K562 (cell line): ENCODE results near the gene CELA1. TPM values are rescaled to one million over a fixed set of nuclear protein-coding genes. Genes with fewer than 3 reads are reported as not detected.

Experiments
- ATAC-seq: fragments of 200-7000 bp; cut with Tn5 transposase; 3 replicates; pipeline ENCODE4 v1.9.1; 2020; ENCODE audit warnings: moderate library complexity
- BruUV-seq: library from RNA; stranded (reverse); fragments of 400-500 nt; replicated peaks from 2 replicates; lab custom pipeline; 2021; lab: Mats Ljungman, UMichigan
- CTCF ChIA-PET: fragments of 300-600 bp; formaldehyde crosslinking; extraction: SDS; loops from one replicate; lab custom pipeline; 2021; ENCODE audit warnings: low intra/inter-chr PET ratio; lab: Yijun Ruan, JAX
- POLR2A ChIA-PET: fragments of 300-600, 350-650 bp; sonication (Branson Sonifier 250); formaldehyde crosslinking; extraction: SDS; loops from one replicate; lab custom pipeline; 2021; ENCODE audit warnings: antibody characterized with exemption, inconsistent platforms; lab: Yijun Ruan, JAX
- DNase-seq, 4 experiments: peaks; one replicate each; pipeline versions ENCODE4 v3.0.0 to v3.0.0-alpha.2; 2011 to 2018; ENCODE audit warnings: low spot score in 3 of 4, mixed read lengths in 3 of 4; ENCODE audit errors: extremely low read depth in 1 of 4
- FAIRE-seq: peaks from 2 replicates; lab custom pipeline; 2011; peaks lifted over from hg19 to GRCh38; lab: Jason Lieb, UNC
- H2AFZ ChIP-seq: 2 replicates; pipeline ENCODE4 v1.6.0; 2011; ENCODE audit warnings: low read depth, low read length, control low read depth, inconsistent platforms
- H3K27ac ChIP-seq: fragments of 200-600 bp; 3 replicates; pipeline ENCODE4 v1.8.0; 2011; ENCODE audit warnings: low read depth, mild to moderate bottlenecking, control low read depth, inconsistent platforms, low read length, moderate library complexity, mixed read lengths; ENCODE audit errors: extremely low read depth
- H3K27me3 ChIP-seq, 2 experiments: fragments of 300-600 bp in 1 of 2; 2 replicates in 1 of 2; 3 replicates in 1 of 2; pipeline versions ENCODE4 v1.6.0 to v1.8.0; 2011; ENCODE audit warnings: inconsistent platforms in 2 of 2, low read length in 2 of 2, mild to moderate bottlenecking in 1 of 2, mixed read lengths in 1 of 2, moderate library complexity in 1 of 2; ENCODE audit not compliant: control insufficient read depth in 2 of 2, insufficient read depth in 2 of 2
- H3K36me3 ChIP-seq: fragments of 300-600 bp; 3 replicates; pipeline ENCODE4 v1.8.0; 2011; ENCODE audit warnings: mild to moderate bottlenecking, low read length, inconsistent platforms; ENCODE audit not compliant: control insufficient read depth, insufficient read depth
- H3K4me1 ChIP-seq, 2 experiments: fragments of 200-600 bp in 1 of 2; replicated peaks in 1 of 2; 2 replicates in 1 of 2; 3 replicates in 1 of 2; pipeline versions ENCODE4 v1.5.1 to v1.8.0; 2011; ENCODE audit warnings: inconsistent platforms in 2 of 2, low read length in 2 of 2, mild to moderate bottlenecking in 1 of 2, mixed read lengths in 1 of 2, moderate library complexity in 1 of 2; ENCODE audit not compliant: control insufficient read depth in 2 of 2, insufficient read depth in 2 of 2
- H3K4me2 ChIP-seq: 2 replicates; pipeline ENCODE4 v1.6.1; 2011; ENCODE audit warnings: low read length, control low read depth, inconsistent platforms, mixed read lengths; ENCODE audit not compliant: insufficient read depth
- H3K4me3 ChIP-seq: fragments of 200-600 bp; sonication (generic), shearing (Covaris generic); 2 replicates; pipeline ENCODE4 v1.5.1; 2016; ENCODE audit warnings: control low read depth, inconsistent platforms
- H3K79me2 ChIP-seq: fragments of 200-600 bp; 3 replicates; pipeline ENCODE4 v1.8.0; 2011; ENCODE audit warnings: low read length, inconsistent platforms; ENCODE audit not compliant: control insufficient read depth, insufficient read depth
- H3K9ac ChIP-seq, 2 experiments: 2 replicates each; pipeline versions ENCODE4 v1.6.0 to v1.6.1; 2011; ENCODE audit warnings: low read depth in 2 of 2, low read length in 2 of 2, control low read depth in 1 of 2, inconsistent platforms in 1 of 2, mild to moderate bottlenecking in 1 of 2, mixed read lengths in 1 of 2; ENCODE audit not compliant: insufficient read depth in 1 of 2
- H3K9me1 ChIP-seq: one replicate; pipeline ENCODE4 v1.6.0; 2011; ENCODE audit warnings: inconsistent platforms, mild to moderate bottlenecking, low read length, moderate library complexity; ENCODE audit not compliant: control insufficient read depth, insufficient read depth
- H3K9me3 ChIP-seq: replicated peaks from 2 replicates; pipeline ENCODE4 v1.5.1; 2011; ENCODE audit warnings: low read depth, low read length, inconsistent platforms; ENCODE audit not compliant: control insufficient read depth, insufficient read depth
- H4K20me1 ChIP-seq: replicated peaks from 2 replicates; pipeline ENCODE4 v1.6.1; 2011; ENCODE audit warnings: low read length, inconsistent platforms, mixed read lengths; ENCODE audit not compliant: control insufficient read depth, insufficient read depth
- CBFA2T2 ChIP-seq: fragments of 450-650 bp; conservative IDR thresholded peaks from 2 replicates; pipeline ENCODE4 v1.6.1; 2017; ENCODE audit warnings: mild to moderate bottlenecking
- CXXC5 ChIP-seq: fragments of 250-450 bp; sonication (Bioruptor Pico); IDR thresholded peaks from 2 replicates; pipeline ENCODE4 v1.8.0; 2022; ENCODE audit warnings: inconsistent platforms, mild to moderate bottlenecking, moderate library complexity
- FOSL1 ChIP-seq: fragments of 200-800 bp; sonication (Bioruptor generic); conservative IDR thresholded peaks from 2 replicates; pipeline ENCODE4 v1.6.1; 2016; ENCODE audit warnings: missing genetic modification characterization, missing compliant biosample characterization
- HDAC2 ChIP-seq: fragments of 450-650 bp; IDR thresholded peaks from 2 replicates; pipeline ENCODE4 v1.6.1; 2016; ENCODE audit warnings: mild to moderate bottlenecking
- MBD2 ChIP-seq: sonication (generic); IDR thresholded peaks from 2 replicates; pipeline ENCODE4 v1.6.1; 2016; ENCODE audit warnings: low read depth, borderline replicate concordance
- PHF8 ChIP-seq: fragments of 200-600 bp; sonication (generic); IDR thresholded peaks from 2 replicates; pipeline ENCODE4 v1.6.1; 2012; ENCODE audit warnings: mixed run types, mild to moderate bottlenecking, inconsistent platforms, low read length, moderate library complexity, borderline replicate concordance
- SOX6 ChIP-seq: fragments of 450-650 bp; IDR thresholded peaks from 2 replicates; pipeline ENCODE4 v1.6.1; 2014; ENCODE audit warnings: mild to moderate bottlenecking
- SP1 ChIP-seq: sonication (generic); formaldehyde crosslinking; IDR thresholded peaks from 2 replicates; pipeline ENCODE4 v1.8.1; 2022; ENCODE audit warnings: mild to moderate bottlenecking, missing genetic modification reagents
- TAL1 ChIP-seq: fragments of 450-650 bp; IDR thresholded peaks from 2 replicates; pipeline ENCODE4 v1.6.1; 2016; ENCODE audit warnings: mild to moderate bottlenecking
- TOE1 ChIP-seq, 2 experiments: fragments of 450-650 bp in 1 of 2; sonication (generic) in 1 of 2; formaldehyde crosslinking in 1 of 2; IDR thresholded peaks; 2 replicates each; pipeline versions ENCODE4 v1.7.1 to v1.8.0; 2016 to 2022; ENCODE audit warnings: borderline replicate concordance in 2 of 2, mild to moderate bottlenecking in 2 of 2, antibody characterized with exemption in 1 of 2, inconsistent platforms in 1 of 2, low read depth in 1 of 2, missing genetic modification reagents in 1 of 2, moderate library complexity in 1 of 2
- ZNF311 ChIP-seq: fragments of 250-450 bp; sonication (Bioruptor Pico); IDR thresholded peaks from 2 replicates; pipeline ENCODE4 v1.4.0; 2020; ENCODE audit warnings: mild to moderate bottlenecking, moderate library complexity
- WGBS: fragments of 100-300 bp; shearing (Covaris generic); methylation state at CpG from one replicate; pipeline ENCODE4 v1.1.6; 2016; ENCODE audit warnings: low coverage, mixed read lengths; ENCODE audit not compliant: insufficient coverage; ENCODE audit errors: missing lambda C conversion rate; 5-methylcytosine and 5-hydroxymethylcytosine counted together
- in situ Hi-C: fragments of 300-500 bp; cut with MboI; formaldehyde crosslinking; loops from 4 replicates; pipeline ENCODE4 v1.15.0; 2018; ENCODE audit warnings: inconsistent platforms, mixed read lengths
- intact Hi-C: fragments of 100-400 bp; cut with micrococcal nuclease; formaldehyde crosslinking; loops from 2 replicates; pipeline ENCODE4 v1.14.2; 2022
- polyA plus RNA-seq, 8 experiments: library from polyadenylated mRNA; depleted of rRNA in 4 of 8; stranded (reverse) in 5 of 8; unstranded in 3 of 8; fragments of >200 nt; fragmentation: Nextera tagmentation in 2 of 8; fragmentation: Illumina TruSeq in 1 of 8; extraction: Ambion mirVana in 2 of 8; extraction: Trizol in 1 of 8; gene quantifications; 2 replicates each; pipeline versions ENCODE4 v1.2.1 to v1.2.3, GENCODE V29; 2011 to 2014; ENCODE audit warnings: inconsistent platforms in 1 of 8, missing spikeins in 1 of 8
- total RNA-seq, 7 experiments: library from RNA; depleted of rRNA in 6 of 7; stranded (reverse); fragments of >200 nt in 6 of 7; fragmentation: Illumina TruSeq in 2 of 7; extraction: Trizol in 2 of 7; gene quantifications; 2 replicates each; pipeline versions ENCODE4 v1.2.1 to v1.2.3, GENCODE V29; 2011 to 2021; ENCODE audit warnings: low replicate concordance in 1 of 7
- TF ChIP-seq, protein P1 (sequence below): IDR thresholded peaks from 2 replicates; pipeline ENCODE4 v1.6.1; 2012; ENCODE audit warnings: low read depth, low read length, improper control_type of control experiment, borderline replicate concordance
- TF ChIP-seq, protein P2 (sequence below): sonication (generic); formaldehyde crosslinking; IDR thresholded peaks from 2 replicates; pipeline ENCODE4 v1.8.1; 2023; ENCODE audit warnings: mild to moderate bottlenecking, missing genetic modification reagents
- TF ChIP-seq, protein P3 (sequence below): fragments of 250-450 bp; sonication (Bioruptor Pico); IDR thresholded peaks from 2 replicates; pipeline ENCODE4 v1.5.0; 2020; ENCODE audit warnings: mild to moderate bottlenecking, borderline replicate concordance

Gene CELA1
- total and polyA plus RNA-seq, 9 of the 15 experiments (the other 6 are each of a cell fraction or from before 2014, with no cell fraction given), result 0.06 to 0.27 (median 0.22) TPM; not detected in 6

DNA sequence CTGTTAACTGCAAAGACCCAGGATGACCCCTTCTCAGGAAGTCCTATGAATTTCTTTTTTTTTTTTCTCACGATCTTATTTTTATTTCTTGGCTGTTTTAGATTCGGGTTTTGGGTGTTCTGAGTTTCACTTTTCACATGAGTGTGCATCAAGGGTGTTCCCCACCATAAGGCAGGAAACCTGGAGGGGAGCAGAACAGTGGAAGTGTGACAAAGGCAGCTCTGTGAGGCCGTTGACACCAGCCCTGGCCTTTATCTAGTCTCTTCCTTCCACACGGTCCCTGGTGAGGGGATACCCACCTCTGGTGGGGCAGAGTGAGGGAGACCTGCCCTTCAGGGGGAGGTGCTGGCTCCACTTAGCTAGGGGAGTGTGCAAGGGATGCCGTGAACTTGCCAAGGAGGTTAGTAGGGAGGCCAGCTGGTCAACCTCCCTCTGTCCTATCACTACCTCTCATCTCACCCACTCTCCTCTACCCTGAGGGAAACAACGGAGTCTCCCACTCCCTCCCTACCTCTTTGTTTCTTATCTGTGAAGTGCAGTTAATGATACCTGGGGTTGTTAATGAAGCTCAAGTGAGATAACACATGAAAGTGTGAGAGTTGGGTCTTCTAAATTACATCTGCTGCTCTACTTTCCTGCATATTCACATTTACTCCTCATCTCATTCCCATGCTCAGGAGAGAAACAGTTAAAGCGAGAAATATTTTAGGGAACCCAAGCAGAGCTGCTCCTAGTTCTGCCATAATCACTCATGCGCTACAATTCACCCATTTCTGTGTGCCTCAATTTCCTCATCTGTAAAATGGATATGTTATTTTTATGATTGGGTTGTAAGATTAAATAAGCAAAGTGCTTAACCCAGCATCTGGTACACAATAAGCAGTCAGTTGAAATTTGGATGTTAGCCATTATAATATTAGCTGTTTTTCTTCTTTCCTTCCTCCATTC lies 49.1 kb upstream of the CELA1 start:
- no peaks in the 10 kb centered on the region for H3K79me2 ChIP-seq
- H3K27me3 ChIP-seq, result no peaks in the 10 kb centered on the region
- peaks cover 24 to 27% of the 10 kb centered on the region in 2 experiments for H3K4me1 ChIP-seq
- BruUV-seq, result no TSS peak
- peak overlapping the region; percentile 62 for H2AFZ ChIP-seq
- in situ Hi-C loops (no loop called here), intact Hi-C loops (no loop called here)
- H3K9me3 ChIP-seq, result no peaks in the 10 kb centered on the region
- H4K20me1 ChIP-seq, result no peaks in the 10 kb centered on the region
- ChIA-PET POLR2A (interaction anchor here (0.6 to 0.7 kb wide), 2 partner anchors 12 to 18 kb away, joined by 3 to 4 read pairs; no protein-coding TSS in a partner anchor), CTCF (no interaction called here)
- H3K27ac ChIP-seq, result peak overlapping the region; percentile 36; the same call in 2 of the 3 replicates
- H3K4me2 ChIP-seq, result peak overlapping the region; percentile 59; the same call in 1 of the 2 replicates
- H3K4me3 ChIP-seq, result no peak overlapping the region
- peak overlapping the region in 1 of 2 experiments; percentile 53; a peak in 1 of 4 replicates for H3K9ac ChIP-seq
- peak; percentile 79 to 93 (median 86) for DNase-seq
- peak; percentile 88 for FAIRE-seq
- WGBS, result 5% methylated on average over 8 of the region's 8 CpGs
- H3K36me3 ChIP-seq, result no peaks in the 10 kb centered on the region
- ATAC-seq, result peak; percentile 70
- H3K9me1 ChIP-seq, result no peaks in the 10 kb centered on the region
- TF ChIP-seq SOX6 (peak; percentile 98), HDAC2 (peak; percentile 80), CBFA2T2 (peak; percentile 89), TAL1 (peak; percentile 90), FOSL1 (tag) (peak; percentile 59; the same call in 1 of the 2 replicates), ZNF311 (CRISPR knock-in tag) (no peak), PHF8 (no peak; the same call in 1 of the 2 replicates), TOE1 (IDR thresholded peaks at IDR 0.05; ENCODE audit: borderline replicate concordance) (no peak), TOE1 (CRISPR knock-in tag; IDR thresholded peaks at IDR 0.05; ENCODE audit: borderline replicate concordance, low read depth) (0 out of 2 replicates have a peak, but pooled peaks have one; percentile 40), SP1 (peak; percentile 61), MBD2 (no peak), CXXC5 (peak; percentile 37; the same call in 1 of the 2 replicates)
- TF ChIP-seq, protein P1, sequence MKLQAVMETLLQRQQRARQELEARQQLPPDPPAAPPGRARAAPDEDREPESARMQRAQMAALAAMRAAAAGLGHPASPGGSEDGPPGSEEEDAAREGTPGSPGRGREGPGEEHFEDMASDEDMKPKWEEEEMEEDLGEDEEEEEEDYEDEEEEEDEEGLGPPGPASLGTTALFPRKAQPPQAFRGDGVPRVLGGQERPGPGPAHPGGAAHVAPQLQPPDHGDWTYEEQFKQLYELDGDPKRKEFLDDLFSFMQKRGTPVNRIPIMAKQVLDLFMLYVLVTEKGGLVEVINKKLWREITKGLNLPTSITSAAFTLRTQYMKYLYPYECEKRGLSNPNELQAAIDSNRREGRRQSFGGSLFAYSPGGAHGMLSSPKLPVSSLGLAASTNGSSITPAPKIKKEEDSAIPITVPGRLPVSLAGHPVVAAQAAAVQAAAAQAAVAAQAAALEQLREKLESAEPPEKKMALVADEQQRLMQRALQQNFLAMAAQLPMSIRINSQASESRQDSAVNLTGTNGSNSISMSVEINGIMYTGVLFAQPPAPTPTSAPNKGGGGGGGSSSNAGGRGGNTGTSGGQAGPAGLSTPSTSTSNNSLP, result no peak
- TF ChIP-seq, protein P2, sequence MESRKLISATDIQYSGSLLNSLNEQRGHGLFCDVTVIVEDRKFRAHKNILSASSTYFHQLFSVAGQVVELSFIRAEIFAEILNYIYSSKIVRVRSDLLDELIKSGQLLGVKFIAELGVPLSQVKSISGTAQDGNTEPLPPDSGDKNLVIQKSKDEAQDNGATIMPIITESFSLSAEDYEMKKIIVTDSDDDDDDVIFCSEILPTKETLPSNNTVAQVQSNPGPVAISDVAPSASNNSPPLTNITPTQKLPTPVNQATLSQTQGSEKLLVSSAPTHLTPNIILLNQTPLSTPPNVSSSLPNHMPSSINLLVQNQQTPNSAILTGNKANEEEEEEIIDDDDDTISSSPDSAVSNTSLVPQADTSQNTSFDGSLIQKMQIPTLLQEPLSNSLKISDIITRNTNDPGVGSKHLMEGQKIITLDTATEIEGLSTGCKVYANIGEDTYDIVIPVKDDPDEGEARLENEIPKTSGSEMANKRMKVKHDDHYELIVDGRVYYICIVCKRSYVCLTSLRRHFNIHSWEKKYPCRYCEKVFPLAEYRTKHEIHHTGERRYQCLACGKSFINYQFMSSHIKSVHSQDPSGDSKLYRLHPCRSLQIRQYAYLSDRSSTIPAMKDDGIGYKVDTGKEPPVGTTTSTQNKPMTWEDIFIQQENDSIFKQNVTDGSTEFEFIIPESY, result no peak
- TF ChIP-seq, protein P3, sequence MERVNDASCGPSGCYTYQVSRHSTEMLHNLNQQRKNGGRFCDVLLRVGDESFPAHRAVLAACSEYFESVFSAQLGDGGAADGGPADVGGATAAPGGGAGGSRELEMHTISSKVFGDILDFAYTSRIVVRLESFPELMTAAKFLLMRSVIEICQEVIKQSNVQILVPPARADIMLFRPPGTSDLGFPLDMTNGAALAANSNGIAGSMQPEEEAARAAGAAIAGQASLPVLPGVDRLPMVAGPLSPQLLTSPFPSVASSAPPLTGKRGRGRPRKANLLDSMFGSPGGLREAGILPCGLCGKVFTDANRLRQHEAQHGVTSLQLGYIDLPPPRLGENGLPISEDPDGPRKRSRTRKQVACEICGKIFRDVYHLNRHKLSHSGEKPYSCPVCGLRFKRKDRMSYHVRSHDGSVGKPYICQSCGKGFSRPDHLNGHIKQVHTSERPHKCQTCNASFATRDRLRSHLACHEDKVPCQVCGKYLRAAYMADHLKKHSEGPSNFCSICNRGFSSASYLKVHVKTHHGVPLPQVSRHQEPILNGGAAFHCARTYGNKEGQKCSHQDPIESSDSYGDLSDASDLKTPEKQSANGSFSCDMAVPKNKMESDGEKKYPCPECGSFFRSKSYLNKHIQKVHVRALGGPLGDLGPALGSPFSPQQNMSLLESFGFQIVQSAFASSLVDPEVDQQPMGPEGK (CRISPR knock-in tag), result no peak
